ENCODE data around the gene PIK3CB. TPM values are rescaled to one million over a fixed set of nuclear protein-coding genes. Genes with fewer than 3 reads are reported as not detected.
A peak's percentile ranks its signal among the peaks of the same experiment; 100 is the strongest.

Gene PIK3CB
- polyA plus RNA-seq (2011; rRNA removed), result 4.9 and 7.5 TPM in 2 replicates
- polyA minus RNA-seq (2011; rRNA and poly(A)+ RNA removed), result 3.0 and 6.1 TPM in 2 replicates

DNA sequence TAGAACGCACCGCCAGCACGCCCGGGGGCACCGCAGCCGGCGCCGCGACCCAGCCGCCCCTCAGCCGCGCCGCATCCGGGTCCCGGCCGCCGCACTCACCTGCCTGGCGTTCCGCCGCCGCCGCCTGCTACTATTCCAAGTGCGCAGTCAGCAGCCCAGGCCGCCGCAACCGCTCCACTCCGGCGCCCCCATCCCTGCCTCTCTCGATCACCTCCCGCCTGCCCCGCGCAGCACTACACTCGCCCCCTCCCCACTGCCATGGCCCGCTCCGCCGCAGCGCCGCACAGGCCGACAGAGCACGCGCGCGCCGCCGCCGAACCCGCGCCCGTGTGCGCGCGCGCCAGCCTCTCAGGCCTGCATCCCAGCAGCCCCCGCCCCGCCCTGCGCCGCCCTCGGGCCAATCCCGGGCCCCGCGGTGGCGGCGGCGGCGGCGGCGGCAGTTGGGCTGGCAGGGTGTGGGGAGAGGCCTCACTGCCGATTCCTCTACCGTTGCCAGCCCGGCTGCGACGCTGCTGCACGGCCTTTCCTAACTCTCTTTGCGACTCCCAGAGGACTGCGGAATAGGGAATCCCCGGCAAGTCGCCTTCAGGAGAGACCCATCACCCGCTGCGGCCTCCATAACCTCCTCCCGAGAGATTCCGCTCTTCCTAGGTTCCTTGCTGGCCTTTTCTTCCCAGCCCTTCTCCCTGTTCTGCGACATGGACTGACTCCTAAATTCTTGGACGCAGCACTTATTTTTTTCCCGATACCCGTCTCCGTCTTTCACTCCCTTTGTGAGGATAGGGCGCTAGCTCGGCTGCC, at the start of gene PIK3CB:
Gene PIK3CB (minus strand): TSS at position 333 of the 801 bp plus-strand sequence. CDS start 75,585 bp downstream, outside the sequence.
- Histone ChIP-seq H3K36me3 (ENCODE audit: control insufficient read depth, insufficient read depth, low read length) (no peaks in the 10 kb centered on the region), H3K27me3 (ENCODE audit: control insufficient read depth, insufficient read depth, low read length) (no peaks in the 10 kb centered on the region), H3K4me3 (ENCODE audit: low read depth, low read length) (peak within 1 kb of the TSS; percentile 81)
- POLR2A ChIA-PET, result interaction anchor here (0.9 kb wide), 1 partner anchor 9 kb away, joined by 3 read pairs; no protein-coding TSS in a partner anchor
- TF ChIP-seq, protein P1, sequence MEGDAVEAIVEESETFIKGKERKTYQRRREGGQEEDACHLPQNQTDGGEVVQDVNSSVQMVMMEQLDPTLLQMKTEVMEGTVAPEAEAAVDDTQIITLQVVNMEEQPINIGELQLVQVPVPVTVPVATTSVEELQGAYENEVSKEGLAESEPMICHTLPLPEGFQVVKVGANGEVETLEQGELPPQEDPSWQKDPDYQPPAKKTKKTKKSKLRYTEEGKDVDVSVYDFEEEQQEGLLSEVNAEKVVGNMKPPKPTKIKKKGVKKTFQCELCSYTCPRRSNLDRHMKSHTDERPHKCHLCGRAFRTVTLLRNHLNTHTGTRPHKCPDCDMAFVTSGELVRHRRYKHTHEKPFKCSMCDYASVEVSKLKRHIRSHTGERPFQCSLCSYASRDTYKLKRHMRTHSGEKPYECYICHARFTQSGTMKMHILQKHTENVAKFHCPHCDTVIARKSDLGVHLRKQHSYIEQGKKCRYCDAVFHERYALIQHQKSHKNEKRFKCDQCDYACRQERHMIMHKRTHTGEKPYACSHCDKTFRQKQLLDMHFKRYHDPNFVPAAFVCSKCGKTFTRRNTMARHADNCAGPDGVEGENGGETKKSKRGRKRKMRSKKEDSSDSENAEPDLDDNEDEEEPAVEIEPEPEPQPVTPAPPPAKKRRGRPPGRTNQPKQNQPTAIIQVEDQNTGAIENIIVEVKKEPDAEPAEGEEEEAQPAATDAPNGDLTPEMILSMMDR (IDR thresholded peaks at IDR 0.05; ENCODE audit: insufficient read depth, low read depth, low read length), result no peak
- CTCF ChIA-PET, result interaction anchor here (0.7 to 2.3 kb wide), 4 partner anchors 18 to 489 kb away, joined by 3 to 8 read pairs (median 3); no protein-coding TSS in a partner anchor
- DNase-seq (ENCODE audit: low read depth), result peak; percentile 20

DNA sequence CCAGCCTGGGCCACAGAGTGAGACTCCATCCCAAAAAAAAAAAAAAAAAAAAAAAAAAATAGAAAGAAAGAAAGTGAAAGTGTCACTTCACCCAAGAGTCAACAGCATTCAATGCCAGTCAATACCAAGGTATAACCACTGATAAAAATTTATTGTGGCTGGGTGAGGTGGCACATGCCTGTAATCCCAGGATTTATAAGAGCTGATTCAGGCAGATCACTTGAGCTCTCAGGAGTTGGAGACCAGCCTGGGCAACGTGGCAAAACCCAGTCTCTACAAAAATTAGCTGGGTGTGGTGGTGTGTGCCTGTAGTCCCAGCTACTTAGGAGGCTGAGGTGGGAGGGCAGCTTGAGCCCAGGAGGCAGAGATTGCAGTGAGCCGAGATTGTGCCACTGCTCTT, 46.5 kb upstream of the PIK3CB start:
- TF ChIP-seq, protein P1 (IDR thresholded peaks at IDR 0.05; ENCODE audit: insufficient read depth, low read depth, low read length), result no peak
- no peak for DNase-seq (ENCODE audit: low read depth)
- CTCF ChIA-PET, result interaction anchor here (1.0 to 3.6 kb wide), 2 partner anchors 33 to 35 kb away, joined by 3 to 15 read pairs; no protein-coding TSS in a partner anchor
- no peak overlapping the region for H3K4me3 ChIP-seq (ENCODE audit: low read depth, low read length)
- POLR2A ChIA-PET, result no interaction called here
- H3K36me3 ChIP-seq (ENCODE audit: control insufficient read depth, insufficient read depth, low read length), result no peaks in the 10 kb centered on the region
- H3K27me3 ChIP-seq (ENCODE audit: control insufficient read depth, insufficient read depth, low read length), result no peaks in the 10 kb centered on the region

DNA sequence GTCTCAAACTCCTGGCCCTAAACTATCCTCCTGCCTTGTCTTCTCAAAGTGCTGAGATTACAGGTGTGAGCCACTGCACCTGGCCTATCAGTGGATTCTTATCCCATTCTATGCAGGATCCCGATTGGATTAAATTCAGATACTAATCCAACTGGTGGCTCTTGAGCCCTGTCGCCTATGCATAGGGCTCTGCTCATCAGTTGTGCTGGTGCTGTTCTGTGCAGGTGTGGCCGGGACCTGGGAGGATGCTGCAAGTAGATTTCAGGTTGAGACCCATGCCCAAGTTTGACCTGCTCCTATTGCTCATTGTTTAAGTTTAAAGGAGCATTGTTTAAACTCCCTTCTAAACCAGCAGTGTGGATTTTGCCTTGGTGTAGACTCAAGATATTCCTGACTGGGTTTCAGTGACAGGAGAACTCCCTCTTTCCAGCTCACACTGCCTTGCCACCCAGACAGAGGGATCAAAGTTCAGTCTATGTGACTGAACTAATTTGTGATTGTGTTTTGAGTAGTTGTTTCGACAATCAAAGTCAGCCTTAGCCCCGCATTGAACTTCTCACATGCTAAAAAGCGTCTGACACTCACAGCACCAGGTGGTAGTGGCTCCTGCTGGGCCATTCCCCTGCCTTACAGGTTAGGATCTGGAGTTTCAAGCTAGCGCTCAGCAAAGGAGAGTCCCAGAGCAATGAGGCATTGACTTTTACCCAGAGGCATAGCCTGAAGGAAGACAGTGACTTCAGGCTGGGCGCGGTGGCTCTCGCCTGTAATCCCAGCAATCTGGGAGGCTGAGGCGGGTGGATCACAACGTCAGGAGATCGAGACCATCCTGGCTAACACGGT, 45.0 kb upstream of the PIK3CB start:
- H3K4me3 ChIP-seq (ENCODE audit: low read depth, low read length), result no peak overlapping the region
- POLR2A ChIA-PET, result no interaction called here
- CTCF ChIA-PET, result interaction anchor here (1.0 to 3.6 kb wide), 2 partner anchors 34 to 36 kb away, joined by 3 to 15 read pairs; no protein-coding TSS in a partner anchor
- TF ChIP-seq, protein P1 (IDR thresholded peaks at IDR 0.05; ENCODE audit: insufficient read depth, low read depth, low read length), result no peak
- H3K36me3 ChIP-seq (ENCODE audit: control insufficient read depth, insufficient read depth, low read length), result no peaks in the 10 kb centered on the region
- H3K27me3 ChIP-seq (ENCODE audit: control insufficient read depth, insufficient read depth, low read length), result no peaks in the 10 kb centered on the region
- no peak for DNase-seq (ENCODE audit: low read depth)

DNA sequence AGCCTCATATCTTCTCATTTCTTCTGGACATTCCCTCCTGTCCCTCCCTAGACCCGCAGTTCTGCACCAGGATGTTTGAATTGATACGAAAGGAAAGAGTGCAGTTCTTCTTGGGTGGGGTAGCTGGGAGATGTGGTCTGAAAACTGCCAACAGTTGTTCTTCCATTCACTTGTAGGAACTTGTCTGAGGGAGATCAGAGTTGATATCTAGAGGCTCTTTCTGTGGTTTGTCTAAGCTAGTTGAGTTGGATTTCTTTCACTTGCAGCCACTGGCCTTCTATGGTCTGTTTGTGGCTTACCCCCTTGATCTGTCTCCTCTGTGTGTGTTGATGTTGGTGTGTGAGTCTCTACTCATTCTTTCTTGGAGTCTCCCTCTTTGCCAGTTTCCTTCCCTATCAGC, 42.5 kb upstream of the PIK3CB start:
- TF ChIP-seq, protein P1 (IDR thresholded peaks at IDR 0.05; ENCODE audit: insufficient read depth, low read depth, low read length), result no peak
- no peak for DNase-seq (ENCODE audit: low read depth)
- POLR2A ChIA-PET, result no interaction called here
- H3K27me3 ChIP-seq (ENCODE audit: control insufficient read depth, insufficient read depth, low read length), result no peaks in the 10 kb centered on the region
- no peaks in the 10 kb centered on the region for H3K36me3 ChIP-seq (ENCODE audit: control insufficient read depth, insufficient read depth, low read length)
- CTCF ChIA-PET, result no interaction called here
- H3K4me3 ChIP-seq (ENCODE audit: low read depth, low read length), result no peak overlapping the region

Data from BJ (cell line).